ENCODE data around the gene CALML4. TPM values are rescaled to one million over a fixed set of nuclear protein-coding genes. Genes with fewer than 3 reads are reported as not detected.

CALML4 gene
- polyA plus RNA-seq, 1 donor (not counting 4 experiments of a cell fraction or from before 2014, with no cell fraction given), result 7.0 TPM

GRCh38 chr15:68183616-68184315, 21.4 kb downstream of the CALML4 start:
- peaks cover 10% of the 10 kb centered on the region for H3K4me1 ChIP-seq (ENCODE audit: control insufficient read depth, extremely low read depth, insufficient read depth, low read length)
- DNase-seq (ENCODE audit: low read depth, low spot score), result no peak
- H3K79me2 ChIP-seq (ENCODE audit: control insufficient read depth, insufficient read depth, low read length), result no peaks in the 10 kb centered on the region
- H3K9ac ChIP-seq (ENCODE audit: control insufficient read depth, extremely low read depth, insufficient read depth, low read length), result no peak overlapping the region
- no peak overlapping the region for H3K4me2 ChIP-seq (ENCODE audit: control insufficient read depth, extremely low read depth, insufficient read depth, low read depth, low read length)
- H3K4me3 ChIP-seq (ENCODE audit: control insufficient read depth in 2 of 3, extremely low read depth in 1 of 3, insufficient read depth in 2 of 3, low read depth in 1 of 3, low read length in 3 of 3), result no peak overlapping the region
- no peaks in the 10 kb centered on the region for H3K9me3 ChIP-seq (ENCODE audit: control insufficient read depth, low read depth, low read length)
- no peak overlapping the region for H3K27ac ChIP-seq (ENCODE audit: control insufficient read depth, insufficient read depth, low read length)
- no peak for TF ChIP-seq EZH2 (IDR thresholded peaks at IDR 0.05; ENCODE audit: low read length)
- TF ChIP-seq CTCF (optimal IDR thresholded peaks at IDR 0.05 in 1 of 3, IDR thresholded peaks at IDR 0.05 in 1 of 3, conservative IDR thresholded peaks at IDR 0.05 in 1 of 3; ENCODE audit: extremely low read depth in 1 of 3, insufficient read depth in 2 of 3, low read length in 3 of 3), result no peak
- no peak overlapping the region for H2AFZ ChIP-seq (ENCODE audit: control insufficient read depth, low read length)
- peaks cover 3% of the 10 kb centered on the region for H3K9me1 ChIP-seq (ENCODE audit: control insufficient read depth, extremely low read depth, insufficient read depth, low read length)
- peaks cover 13 to 28% of the 10 kb centered on the region in 2 experiments for H3K36me3 ChIP-seq (ENCODE audit: control insufficient read depth in 2 of 2, extremely low read depth in 1 of 2, insufficient read depth in 2 of 2, low read length in 2 of 2)
- no peaks in the 10 kb centered on the region for H4K20me1 ChIP-seq (ENCODE audit: control insufficient read depth, extremely low read depth, insufficient read depth, low read length)
- FAIRE-seq, result no peak
- dilution Hi-C loops (cut with MboI; ENCODE audit: extremely low pct_ligation_motif_present, low sequenced_read_pairs), result no loop called here
- H3K27me3 ChIP-seq (ENCODE audit: control insufficient read depth, extremely low read depth, insufficient read depth, low read length), result no peaks in the 10 kb centered on the region

- no peak overlapping the region for H3K9ac ChIP-seq (ENCODE audit: control insufficient read depth, extremely low read depth, insufficient read depth, low read length)
- peaks cover 16 to 19% of the 10 kb centered on the region in 2 experiments for H3K36me3 ChIP-seq (ENCODE audit: control insufficient read depth in 2 of 2, extremely low read depth in 1 of 2, insufficient read depth in 2 of 2, low read length in 2 of 2)
- no peaks in the 10 kb centered on the region for H3K27me3 ChIP-seq (ENCODE audit: control insufficient read depth, extremely low read depth, insufficient read depth, low read length)
- peaks cover 2% of the 10 kb centered on the region for H3K9me1 ChIP-seq (ENCODE audit: control insufficient read depth, extremely low read depth, insufficient read depth, low read length)
- H3K27ac ChIP-seq (ENCODE audit: control insufficient read depth, insufficient read depth, low read length), result no peak overlapping the region
- H3K4me1 ChIP-seq (ENCODE audit: control insufficient read depth, extremely low read depth, insufficient read depth, low read length), result no peaks in the 10 kb centered on the region
- H3K4me3 ChIP-seq (ENCODE audit: control insufficient read depth in 2 of 3, extremely low read depth in 1 of 3, insufficient read depth in 2 of 3, low read depth in 1 of 3, low read length in 3 of 3), result no peak overlapping the region
- no peaks in the 10 kb centered on the region for H4K20me1 ChIP-seq (ENCODE audit: control insufficient read depth, extremely low read depth, insufficient read depth, low read length)
- no peak overlapping the region for H3K4me2 ChIP-seq (ENCODE audit: control insufficient read depth, extremely low read depth, insufficient read depth, low read depth, low read length)
- H2AFZ ChIP-seq (ENCODE audit: control insufficient read depth, low read length), result no peak overlapping the region
- dilution Hi-C loops (cut with MboI; ENCODE audit: extremely low pct_ligation_motif_present, low sequenced_read_pairs), result no loop called here
- no peak for TF ChIP-seq EZH2 (IDR thresholded peaks at IDR 0.05; ENCODE audit: low read length)
- no peak for TF ChIP-seq CTCF (optimal IDR thresholded peaks at IDR 0.05 in 1 of 3, IDR thresholded peaks at IDR 0.05 in 1 of 3, conservative IDR thresholded peaks at IDR 0.05 in 1 of 3; ENCODE audit: extremely low read depth in 1 of 3, insufficient read depth in 2 of 3, low read length in 3 of 3)
- H3K9me3 ChIP-seq (ENCODE audit: control insufficient read depth, low read depth, low read length), result no peaks in the 10 kb centered on the region
- DNase-seq (ENCODE audit: low read depth, low spot score) (no peak), FAIRE-seq (no peak)
- no peaks in the 10 kb centered on the region for H3K79me2 ChIP-seq (ENCODE audit: control insufficient read depth, insufficient read depth, low read length)
Observed at GRCh38 chr15:68177742-68178141, 27.4 kb downstream of the CALML4 start.

Measured in keratinocyte (primary cell).